Measurements from ENCODE around the gene CCDC170.

CCDC170 gene

GRCh38 chr6:151641028-151641427 lies 147.2 kb downstream of the CCDC170 start:
- 0 out of 2 replicates have a peak overlapping the region, but pooled peaks have one; percentile 50 for H3K27ac ChIP-seq
- H3K9me3 ChIP-seq (ENCODE audit: low read depth, low read length), result no peaks in the 10 kb centered on the region
- TF ChIP-seq POLR2AphosphoS5 (IDR thresholded peaks at IDR 0.05; ENCODE audit: borderline replicate concordance, low read depth, low read length), result no peak
- TF ChIP-seq EZH2 (IDR thresholded peaks at IDR 0.05), result no peak
- no peak for TF ChIP-seq FOXP2 (optimal IDR thresholded peaks at IDR 0.05; ENCODE audit: control extremely low read depth, extremely low read length, insufficient read depth)
- no peaks in the 10 kb centered on the region for H3K36me3 ChIP-seq (ENCODE audit: insufficient read depth, low read length)
- DNase-seq (ENCODE audit: low read depth, low spot score), result no peak
- no peak overlapping the region for H3K4me3 ChIP-seq
- no peak overlapping the region for H3K9ac ChIP-seq (ENCODE audit: insufficient read length)

DNA sequence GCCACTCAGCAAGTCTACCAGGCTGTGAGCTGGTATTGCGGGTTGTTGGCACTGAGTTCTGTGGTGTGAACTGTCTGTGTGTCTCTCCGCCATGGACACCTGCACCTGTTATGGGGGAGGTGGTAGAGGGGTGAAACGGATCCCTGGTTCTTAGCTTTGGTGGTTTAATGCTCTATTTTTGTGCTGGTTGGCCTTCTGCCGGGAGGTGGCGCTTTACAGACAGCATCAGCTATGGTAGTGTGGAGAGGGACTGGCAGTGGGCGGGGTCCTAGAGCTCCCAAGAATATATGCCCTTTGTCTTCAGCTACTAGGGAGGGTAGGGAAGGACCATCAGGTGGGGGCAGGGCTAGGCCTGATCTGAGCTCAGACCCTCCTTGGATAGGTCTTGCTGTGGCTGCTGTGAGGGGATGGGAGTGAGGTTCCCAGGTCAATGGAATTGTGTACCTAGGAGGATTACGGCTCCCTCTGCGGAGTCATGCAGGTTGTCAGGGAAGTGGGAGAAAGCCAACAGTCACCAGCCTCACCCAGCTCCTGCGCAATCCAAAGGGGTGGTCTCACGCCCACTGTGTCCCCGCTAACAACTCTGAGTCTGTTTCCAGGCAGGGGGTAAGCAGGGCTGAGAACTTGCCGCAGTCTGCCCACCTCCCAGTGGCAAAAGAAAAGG lies 154.3 kb downstream of the CCDC170 start:
- Histone ChIP-seq H3K9me3 (ENCODE audit: low read depth, low read length) (no peaks in the 10 kb centered on the region), H3K9ac (ENCODE audit: insufficient read length) (no peak overlapping the region), H3K4me3 (no peak overlapping the region), H3K36me3 (ENCODE audit: insufficient read depth, low read length) (no peaks in the 10 kb centered on the region), H3K27ac (no peak overlapping the region)
- no peak for DNase-seq (ENCODE audit: low read depth, low spot score)
- TF ChIP-seq FOXP2 (optimal IDR thresholded peaks at IDR 0.05; ENCODE audit: control extremely low read depth, extremely low read length, insufficient read depth) (no peak), POLR2AphosphoS5 (IDR thresholded peaks at IDR 0.05; ENCODE audit: borderline replicate concordance, low read depth, low read length) (no peak), EZH2 (IDR thresholded peaks at IDR 0.05) (no peak)

DNA sequence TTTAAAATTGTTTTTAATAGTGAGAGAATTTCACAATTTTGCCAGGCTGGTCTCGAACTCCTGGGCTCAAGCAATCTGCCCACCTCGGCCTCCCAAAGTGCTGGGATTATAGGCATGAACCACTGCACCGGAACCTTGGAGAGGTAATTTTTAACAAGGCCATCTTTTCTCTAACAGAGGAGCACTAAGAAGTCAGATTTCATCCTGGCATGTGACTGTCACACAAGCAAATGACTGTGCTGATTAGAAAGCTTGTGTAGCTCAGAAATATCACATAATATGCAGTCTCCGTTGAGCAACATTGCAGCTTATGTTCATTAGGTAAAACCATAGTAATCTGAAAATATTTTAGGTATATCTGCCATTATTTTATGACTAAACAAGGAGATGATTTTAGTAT lies 156.0 kb downstream of the CCDC170 start:
- Histone ChIP-seq H3K9me3 (ENCODE audit: low read depth, low read length) (no peaks in the 10 kb centered on the region), H3K9ac (ENCODE audit: insufficient read length) (no peak overlapping the region), H3K36me3 (ENCODE audit: insufficient read depth, low read length) (no peaks in the 10 kb centered on the region), H3K27ac (no peak overlapping the region), H3K4me3 (no peak overlapping the region)
- TF ChIP-seq POLR2AphosphoS5 (IDR thresholded peaks at IDR 0.05; ENCODE audit: borderline replicate concordance, low read depth, low read length), result no peak
- no peak for TF ChIP-seq FOXP2 (optimal IDR thresholded peaks at IDR 0.05; ENCODE audit: control extremely low read depth, extremely low read length, insufficient read depth)
- TF ChIP-seq EZH2 (IDR thresholded peaks at IDR 0.05), result no peak
- no peak for DNase-seq (ENCODE audit: low read depth, low spot score)

- Histone ChIP-seq H3K9me3 (ENCODE audit: low read depth, low read length) (no peaks in the 10 kb centered on the region), H3K27ac (no peak overlapping the region), H3K36me3 (ENCODE audit: insufficient read depth, low read length) (no peaks in the 10 kb centered on the region), H3K4me3 (no peak overlapping the region), H3K9ac (ENCODE audit: insufficient read length) (no peak overlapping the region)
- TF ChIP-seq POLR2AphosphoS5 (IDR thresholded peaks at IDR 0.05; ENCODE audit: borderline replicate concordance, low read depth, low read length), result no peak
- DNase-seq (ENCODE audit: low read depth, low spot score), result no peak
Observed at GRCh38 chr6:151651639-151652038, 157.8 kb downstream of the CCDC170 start.

DNA sequence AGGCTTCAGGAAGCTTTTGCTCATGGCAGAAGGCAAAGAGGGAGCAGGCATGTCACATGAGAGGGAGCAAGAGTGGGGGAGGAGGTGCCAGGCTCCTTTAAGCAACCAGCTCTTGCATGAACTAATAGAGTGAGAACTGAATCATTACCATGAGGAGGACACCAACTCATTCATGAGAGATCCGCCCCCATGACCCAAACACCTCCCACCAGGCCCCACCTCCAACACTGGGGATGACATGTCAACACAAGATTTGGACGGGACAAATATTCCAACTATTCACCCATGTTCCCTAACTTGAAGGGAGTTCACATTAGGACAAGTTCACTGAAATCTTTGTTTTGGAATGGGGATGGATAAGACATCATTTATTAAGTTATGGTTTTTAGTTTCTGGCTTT lies 158.5 kb downstream of the CCDC170 start:
- Histone ChIP-seq H3K4me3 (no peak overlapping the region), H3K9me3 (ENCODE audit: low read depth, low read length) (no peaks in the 10 kb centered on the region), H3K27ac (no peak overlapping the region), H3K36me3 (ENCODE audit: insufficient read depth, low read length) (no peaks in the 10 kb centered on the region), H3K9ac (ENCODE audit: insufficient read length) (no peak overlapping the region)
- TF ChIP-seq POLR2AphosphoS5 (IDR thresholded peaks at IDR 0.05; ENCODE audit: borderline replicate concordance, low read depth, low read length) (no peak), FOXP2 (optimal IDR thresholded peaks at IDR 0.05; ENCODE audit: control extremely low read depth, extremely low read length, insufficient read depth) (no peak), EZH2 (IDR thresholded peaks at IDR 0.05) (no peak)
- DNase-seq (ENCODE audit: low read depth, low spot score), result no peak

DNA sequence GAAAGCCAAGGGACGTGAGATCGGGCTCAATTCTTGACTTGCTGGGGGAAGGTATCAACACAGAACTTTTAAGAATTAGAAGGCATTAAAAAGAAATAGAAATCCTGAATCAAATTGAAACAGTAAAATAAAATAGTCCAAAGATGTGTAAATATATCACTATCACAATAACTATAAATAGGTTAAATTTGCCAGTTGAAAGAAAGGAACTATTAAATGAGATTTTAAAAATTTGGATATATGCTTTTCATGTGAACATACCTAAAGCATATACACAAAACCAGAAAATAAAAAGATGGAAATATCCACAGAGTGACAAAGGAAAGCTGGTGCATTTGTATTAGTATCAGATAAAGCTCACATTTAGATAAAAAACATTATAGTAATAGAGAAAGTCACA lies 161.3 kb downstream of the CCDC170 start:
- DNase-seq (ENCODE audit: low read depth, low spot score), result no peak
- H3K4me3 ChIP-seq, result no peak overlapping the region
- H3K9me3 ChIP-seq (ENCODE audit: low read depth, low read length), result no peaks in the 10 kb centered on the region
- no peak for TF ChIP-seq POLR2AphosphoS5 (IDR thresholded peaks at IDR 0.05; ENCODE audit: borderline replicate concordance, low read depth, low read length)
- no peak for TF ChIP-seq EZH2 (IDR thresholded peaks at IDR 0.05)
- TF ChIP-seq FOXP2 (optimal IDR thresholded peaks at IDR 0.05; ENCODE audit: control extremely low read depth, extremely low read length, insufficient read depth), result no peak
- H3K9ac ChIP-seq (ENCODE audit: insufficient read length), result no peak overlapping the region
- no peak overlapping the region for H3K27ac ChIP-seq
- H3K36me3 ChIP-seq (ENCODE audit: insufficient read depth, low read length), result no peaks in the 10 kb centered on the region

DNA sequence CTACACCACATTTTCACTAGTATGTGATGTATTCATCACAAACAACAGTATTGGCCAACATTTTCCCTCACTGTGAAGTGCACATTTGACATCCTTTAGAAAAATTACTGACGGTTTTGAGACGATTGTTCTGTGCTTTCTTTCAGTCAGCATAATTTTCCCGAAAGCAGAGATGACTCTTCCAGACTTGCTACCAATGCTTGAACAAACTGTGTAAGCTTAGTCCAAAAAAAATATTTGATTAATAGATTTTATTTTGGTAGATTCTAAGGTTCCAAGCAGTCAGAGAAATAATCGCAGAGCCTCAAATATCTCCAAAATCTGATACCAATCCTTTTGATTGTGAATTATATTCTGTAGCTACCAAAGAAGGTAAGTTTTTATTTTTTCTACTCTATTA lies 162.6 kb downstream of the CCDC170 start:
- no peak for DNase-seq (ENCODE audit: low read depth, low spot score)
- no peak overlapping the region for H3K27ac ChIP-seq
- no peaks in the 10 kb centered on the region for H3K9me3 ChIP-seq (ENCODE audit: low read depth, low read length)
- no peak overlapping the region for H3K4me3 ChIP-seq
- TF ChIP-seq POLR2AphosphoS5 (IDR thresholded peaks at IDR 0.05; ENCODE audit: borderline replicate concordance, low read depth, low read length) (no peak), EZH2 (IDR thresholded peaks at IDR 0.05) (no peak), FOXP2 (optimal IDR thresholded peaks at IDR 0.05; ENCODE audit: control extremely low read depth, extremely low read length, insufficient read depth) (no peak)
- H3K9ac ChIP-seq (ENCODE audit: insufficient read length), result no peak overlapping the region
- H3K36me3 ChIP-seq (ENCODE audit: insufficient read depth, low read length), result no peaks in the 10 kb centered on the region

DNA sequence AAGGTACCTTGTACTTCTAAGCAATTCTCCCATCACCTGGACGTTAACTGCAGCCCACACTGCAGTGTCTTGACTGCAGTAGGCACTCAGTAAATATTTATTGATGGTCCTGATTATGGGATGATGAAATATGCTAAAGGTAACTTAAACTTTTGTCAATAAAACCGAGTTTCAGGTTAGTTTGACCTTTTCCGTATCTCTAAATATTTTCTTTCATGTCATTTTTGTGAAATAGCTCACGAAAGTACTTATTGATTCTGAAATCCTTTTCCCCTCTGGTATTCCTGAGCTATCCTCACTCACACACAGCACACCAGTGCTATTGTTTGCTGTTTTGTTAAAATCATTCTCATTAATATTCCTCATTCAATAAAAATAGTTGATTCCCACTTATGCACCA lies 164.3 kb downstream of the CCDC170 start:
- Histone ChIP-seq H3K27ac (no peak overlapping the region), H3K36me3 (ENCODE audit: insufficient read depth, low read length) (no peaks in the 10 kb centered on the region), H3K9me3 (ENCODE audit: low read depth, low read length) (no peaks in the 10 kb centered on the region), H3K4me3 (no peak overlapping the region), H3K9ac (ENCODE audit: insufficient read length) (no peak overlapping the region)
- no peak for DNase-seq (ENCODE audit: low read depth, low spot score)
- TF ChIP-seq FOXP2 (optimal IDR thresholded peaks at IDR 0.05; ENCODE audit: control extremely low read depth, extremely low read length, insufficient read depth), result no peak
- no peak for TF ChIP-seq POLR2AphosphoS5 (IDR thresholded peaks at IDR 0.05; ENCODE audit: borderline replicate concordance, low read depth, low read length)
- TF ChIP-seq EZH2 (IDR thresholded peaks at IDR 0.05), result no peak

DNA sequence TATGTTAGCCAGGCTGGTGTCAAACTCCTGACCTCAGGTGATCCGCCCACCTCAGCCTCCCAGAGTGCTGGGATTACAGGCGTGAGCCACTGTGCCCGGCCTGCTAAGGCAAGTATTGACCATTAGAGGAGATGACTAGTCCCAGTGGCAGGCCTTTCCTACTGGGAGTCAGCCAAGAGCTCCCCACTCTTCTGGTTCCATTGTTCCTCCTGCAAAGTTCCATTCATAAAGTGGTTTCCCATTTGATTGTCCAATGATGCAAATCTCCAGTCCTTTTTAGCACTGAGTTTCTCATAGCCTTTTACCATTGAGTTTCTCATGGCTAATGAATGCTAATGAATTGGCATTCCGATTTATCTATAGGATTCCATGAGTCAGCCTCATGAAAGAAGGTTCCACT lies 165.4 kb downstream of the CCDC170 start:
- Histone ChIP-seq H3K27ac (no peak overlapping the region), H3K36me3 (ENCODE audit: insufficient read depth, low read length) (no peaks in the 10 kb centered on the region), H3K9ac (ENCODE audit: insufficient read length) (no peak overlapping the region), H3K9me3 (ENCODE audit: low read depth, low read length) (no peaks in the 10 kb centered on the region), H3K4me3 (no peak overlapping the region)
- TF ChIP-seq FOXP2 (optimal IDR thresholded peaks at IDR 0.05; ENCODE audit: control extremely low read depth, extremely low read length, insufficient read depth) (no peak), EZH2 (IDR thresholded peaks at IDR 0.05) (no peak), POLR2AphosphoS5 (IDR thresholded peaks at IDR 0.05; ENCODE audit: borderline replicate concordance, low read depth, low read length) (no peak)
- DNase-seq (ENCODE audit: low read depth, low spot score), result no peak
